Measurements from ENCODE around the gene ZBTB20.

DNA sequence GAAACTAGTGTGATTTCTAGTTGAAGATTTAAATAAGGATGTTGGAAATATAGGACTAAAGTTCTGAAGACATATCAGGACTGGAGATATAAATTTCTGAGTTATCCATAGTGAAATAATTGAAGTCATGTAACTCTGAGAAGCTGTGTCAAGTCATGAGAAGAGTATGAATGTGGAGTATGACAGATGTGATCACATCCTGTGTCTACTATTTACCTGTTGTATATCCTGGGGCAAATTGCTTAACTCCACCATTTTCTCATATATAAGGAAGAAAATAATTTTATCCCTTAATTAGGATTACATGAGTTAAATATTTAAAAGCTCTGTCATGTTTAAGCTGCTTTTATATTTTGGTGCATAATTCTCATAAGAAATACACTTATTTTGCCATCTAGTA lies 350.3 kb downstream of the ZBTB20 start:
- no peak for TF ChIP-seq CTCF (conservative IDR thresholded peaks at IDR 0.05 in 1 of 2, IDR thresholded peaks at IDR 0.05 in 1 of 2; ENCODE audit: low read depth in 1 of 2, low read length in 2 of 2)
- TF ChIP-seq EZH2 (IDR thresholded peaks at IDR 0.05; ENCODE audit: low read length, missing control alignments), result no peak
